Measurements from ENCODE around the gene CCDC82.

CCDC82 gene

GRCh38 chr11:96367342-96367741 lies 22.4 kb downstream of the CCDC82 start:
- no peak for TF ChIP-seq CTCF (IDR thresholded peaks at IDR 0.05; ENCODE audit: low read depth, low read length)
- peaks cover 6% of the 10 kb centered on the region for H3K36me3 ChIP-seq
- H3K4me3 ChIP-seq (ENCODE audit: low read depth, low read length), result no peak overlapping the region
- no peaks in the 10 kb centered on the region for H3K27me3 ChIP-seq
- DNase-seq, result no peak
- no peaks in the 10 kb centered on the region for H3K4me1 ChIP-seq
- no peaks in the 10 kb centered on the region for H3K9me3 ChIP-seq

DNA sequence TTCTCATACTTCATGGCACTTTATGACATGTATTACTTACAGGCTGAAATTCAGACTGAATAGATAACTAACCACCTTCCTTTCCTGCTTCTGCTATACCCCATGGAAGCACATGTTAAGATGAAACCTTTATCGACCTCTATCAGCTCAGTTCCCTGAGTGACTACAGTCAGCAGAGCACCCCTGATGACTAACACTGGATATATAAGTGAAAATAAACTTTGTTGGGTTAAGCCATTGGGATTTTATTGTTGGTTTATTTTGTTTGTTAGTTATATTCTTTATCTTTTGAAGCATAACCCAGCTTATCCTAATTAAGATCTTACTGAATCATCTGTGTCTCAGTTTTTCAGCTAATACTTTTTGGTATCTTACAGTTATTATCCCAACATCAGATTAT lies 23.7 kb downstream of the CCDC82 start:
- Histone ChIP-seq H3K36me3 (peaks cover 6% of the 10 kb centered on the region), H3K4me1 (no peaks in the 10 kb centered on the region), H3K27me3 (no peaks in the 10 kb centered on the region), H3K9me3 (no peaks in the 10 kb centered on the region), H3K4me3 (ENCODE audit: low read depth, low read length) (no peak overlapping the region)
- no peak for TF ChIP-seq CTCF (IDR thresholded peaks at IDR 0.05; ENCODE audit: low read depth, low read length)
- no peak for DNase-seq

GRCh38 chr11:96365493-96365892 lies 24.2 kb downstream of the CCDC82 start:
- Histone ChIP-seq H3K27me3 (no peaks in the 10 kb centered on the region), H3K4me1 (no peaks in the 10 kb centered on the region), H3K9me3 (no peaks in the 10 kb centered on the region), H3K4me3 (ENCODE audit: low read depth, low read length) (no peak overlapping the region), H3K36me3 (peaks cover 6% of the 10 kb centered on the region)
- TF ChIP-seq CTCF (IDR thresholded peaks at IDR 0.05; ENCODE audit: low read depth, low read length), result no peak
- DNase-seq, result no peak

DNA sequence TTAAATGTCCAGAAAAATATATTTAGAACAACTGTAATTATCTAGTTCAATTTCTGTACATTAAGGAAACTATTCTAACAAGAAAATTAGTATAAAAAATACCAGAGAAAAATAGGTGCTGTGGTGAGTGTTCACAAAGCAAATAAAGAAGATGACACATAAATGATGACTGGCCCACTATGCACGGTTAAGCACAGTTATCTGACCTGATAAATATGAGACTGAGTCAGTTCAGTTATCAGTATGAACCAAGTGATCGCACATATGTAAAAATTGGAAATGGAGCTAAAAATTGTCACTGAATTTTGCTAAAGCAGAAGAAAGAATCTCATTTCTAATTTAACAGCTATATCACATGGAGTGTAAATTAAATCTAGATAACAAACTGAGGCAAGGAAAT lies 27.9 kb downstream of the CCDC82 start:
- TF ChIP-seq CTCF (IDR thresholded peaks at IDR 0.05; ENCODE audit: low read depth, low read length), result no peak
- no peak for DNase-seq
- Histone ChIP-seq H3K9me3 (no peaks in the 10 kb centered on the region), H3K36me3 (peaks cover 2% of the 10 kb centered on the region; the same call in 1 of the 2 replicates), H3K4me3 (ENCODE audit: low read depth, low read length) (no peak overlapping the region), H3K4me1 (no peaks in the 10 kb centered on the region), H3K27me3 (no peaks in the 10 kb centered on the region)

GRCh38 chr11:96358321-96358720 lies 31.4 kb downstream of the CCDC82 start:
- Histone ChIP-seq H3K27me3 (no peaks in the 10 kb centered on the region), H3K4me3 (ENCODE audit: low read depth, low read length) (no peak overlapping the region), H3K9me3 (no peaks in the 10 kb centered on the region), H3K36me3 (0 out of 2 replicates have a peak, but pooled peaks cover 2% of the 10 kb centered on the region), H3K4me1 (no peaks in the 10 kb centered on the region)
- DNase-seq, result no peak
- TF ChIP-seq CTCF (IDR thresholded peaks at IDR 0.05; ENCODE audit: low read depth, low read length), result no peak

- Histone ChIP-seq H3K4me1 (no peaks in the 10 kb centered on the region), H3K4me3 (ENCODE audit: low read depth, low read length) (no peak overlapping the region), H3K27me3 (no peaks in the 10 kb centered on the region), H3K36me3 (0 out of 2 replicates have a peak, but pooled peaks cover 2% of the 10 kb centered on the region), H3K9me3 (no peaks in the 10 kb centered on the region)
- no peak for DNase-seq
- TF ChIP-seq CTCF (IDR thresholded peaks at IDR 0.05; ENCODE audit: low read depth, low read length), result no peak
These were observed 31.9 kb downstream of the CCDC82 start for GRCh38 chr11:96357794-96358193.
